GM21825 (cell line): Measurements from ENCODE around the gene GLCE.
"Not testable (repeated sequence)": the region's sequence is repeated elsewhere in the genome, so short reads cannot be mapped to it uniquely, and the experiment has no call there.

ENCODE experiments used
- ATAC-seq: cut with Tn5 transposase; IDR thresholded peaks from one replicate; pipeline ENCODE4 v1.9.1; 2021; ENCODE audit warnings: mild to moderate bottlenecking, moderate library complexity; ENCODE audit not compliant: unreplicated experiment

GLCE gene

GRCh38 chr15:69134791-69135190 is 25.6 kb upstream of the GLCE start:
- no peak for ATAC-seq

- ATAC-seq, result no peak
These were observed 24.9 kb upstream of the GLCE start for GRCh38 chr15:69135499-69135898.

GRCh38 chr15:69138963-69139362 is 21.5 kb upstream of the GLCE start:
- ATAC-seq, result no peak

- ATAC-seq, result no peak
These were observed 20.1 kb upstream of the GLCE start for GRCh38 chr15:69140306-69140705.

- no peak for ATAC-seq
These were observed 19.1 kb upstream of the GLCE start for GRCh38 chr15:69141286-69141701.

- ATAC-seq, result no peak
These were observed 18.6 kb upstream of the GLCE start for GRCh38 chr15:69141833-69142232.

- ATAC-seq, result no peak
These were observed 16.5 kb upstream of the GLCE start for GRCh38 chr15:69143756-69144436.

GRCh38 chr15:69144530-69144929 is 15.9 kb upstream of the GLCE start:
- ATAC-seq, result no peak

- no peak for ATAC-seq
These were observed 15.2 kb upstream of the GLCE start for GRCh38 chr15:69145149-69145693.

GRCh38 chr15:69145694-69146492 is 14.5 kb upstream of the GLCE start:
- no peak for ATAC-seq

GRCh38 chr15:69146724-69147435 is 13.6 kb upstream of the GLCE start:
- ATAC-seq, result no peak

- ATAC-seq, result no peak
These were observed 12.0 kb upstream of the GLCE start for GRCh38 chr15:69148465-69148864.

- ATAC-seq, result no peak
These were observed 11.3 kb upstream of the GLCE start for GRCh38 chr15:69149163-69149562.

GRCh38 chr15:69149803-69150202 is 10.6 kb upstream of the GLCE start:
- no peak for ATAC-seq

- ATAC-seq, result no peak
These were observed 10.1 kb upstream of the GLCE start for GRCh38 chr15:69150336-69150735.

- no peak for ATAC-seq
These were observed 9.6 kb upstream of the GLCE start for GRCh38 chr15:69150841-69151240.

- no peak for ATAC-seq
These were observed 7.4 kb upstream of the GLCE start for GRCh38 chr15:69153046-69153445.

GRCh38 chr15:69153587-69153986 is 6.8 kb upstream of the GLCE start:
- ATAC-seq, result not testable (repeated sequence)

GRCh38 chr15:69154078-69154477 is 6.4 kb upstream of the GLCE start:
- no peak for ATAC-seq

- no peak for ATAC-seq
These were observed 5.8 kb upstream of the GLCE start for GRCh38 chr15:69154684-69155083.

- ATAC-seq, result no peak
These were observed 3.6 kb upstream of the GLCE start for GRCh38 chr15:69156736-69157381.
